Stimulated activated naive CD4-positive, alpha-beta T cell treated with Interleukin-2 at 50 U/mL for 16 hours (primary cell): Measurements from ENCODE around the gene LRRC73.
"Not testable (repeated sequence)": the region's sequence is repeated elsewhere in the genome, so short reads cannot be mapped to it uniquely, and the experiment has no call there.

Experiments used
- DNase-seq: peaks from one replicate; lab custom pipeline; 2025; lab: John Stamatoyannopoulos, UW

The LRRC73 gene, protein sequence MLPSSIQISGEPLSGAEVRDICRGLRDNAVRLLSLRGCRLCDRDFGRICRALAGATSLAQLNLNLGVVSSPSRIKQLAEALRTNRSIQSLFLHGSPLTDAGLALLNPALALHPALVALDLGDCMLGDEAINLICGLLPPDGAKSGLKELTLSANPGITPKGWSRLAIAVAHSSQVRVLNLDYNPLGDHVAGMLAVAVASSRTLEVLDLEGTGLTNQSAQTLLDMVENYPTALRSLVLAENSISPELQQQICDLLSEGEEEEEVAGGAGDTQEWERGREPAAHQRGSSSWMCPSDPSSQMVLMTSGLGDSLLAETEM

DNA sequence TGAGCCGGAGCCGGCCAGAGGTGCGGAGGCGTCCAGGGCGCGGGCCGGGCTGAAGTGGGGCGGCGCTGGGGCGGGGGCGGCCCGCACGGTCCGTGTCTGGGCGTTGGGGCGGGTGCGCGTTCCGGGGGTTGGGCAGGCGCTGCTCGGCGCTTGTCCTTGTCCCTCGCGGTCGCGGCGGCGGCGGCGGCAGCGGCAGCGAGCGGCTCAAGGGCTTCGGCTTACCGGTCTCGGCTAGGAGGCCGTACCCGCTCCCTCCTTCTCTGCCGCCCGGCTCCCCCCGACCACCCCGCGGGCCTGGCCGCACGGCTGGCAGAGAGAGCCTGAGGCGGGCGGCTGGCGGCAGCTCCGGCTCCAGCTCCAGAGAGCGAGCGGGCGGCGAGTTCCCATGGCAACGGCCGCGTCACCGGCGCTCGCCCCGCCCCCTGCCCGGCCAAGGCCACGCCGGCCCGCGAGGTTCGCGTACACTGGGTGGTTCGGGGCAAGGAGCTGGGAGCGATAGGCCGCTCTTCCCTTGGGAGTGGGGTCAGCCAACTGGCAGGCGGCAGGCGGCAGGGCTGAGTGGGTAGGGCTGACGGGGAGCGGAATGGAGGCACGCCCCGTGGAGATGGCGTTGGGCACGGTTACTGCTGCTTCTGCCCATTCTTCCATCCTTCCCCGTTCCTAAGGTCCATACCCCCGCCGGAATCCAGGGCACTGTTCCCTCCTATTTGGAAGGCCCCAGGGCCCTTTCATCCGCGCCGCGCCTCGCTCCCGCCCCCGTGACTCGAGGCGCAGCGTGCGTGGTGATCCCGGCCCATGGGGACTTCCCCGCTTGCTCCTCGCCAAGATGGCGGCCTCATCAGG is at the start of gene LRRC73:
Gene LRRC73, minus strand, starts transcription at position 363 of the 843 bp plus-strand sequence. CDS start 561 bp downstream, outside the sequence.
- DNase-seq = peak; percentile 73

DNA sequence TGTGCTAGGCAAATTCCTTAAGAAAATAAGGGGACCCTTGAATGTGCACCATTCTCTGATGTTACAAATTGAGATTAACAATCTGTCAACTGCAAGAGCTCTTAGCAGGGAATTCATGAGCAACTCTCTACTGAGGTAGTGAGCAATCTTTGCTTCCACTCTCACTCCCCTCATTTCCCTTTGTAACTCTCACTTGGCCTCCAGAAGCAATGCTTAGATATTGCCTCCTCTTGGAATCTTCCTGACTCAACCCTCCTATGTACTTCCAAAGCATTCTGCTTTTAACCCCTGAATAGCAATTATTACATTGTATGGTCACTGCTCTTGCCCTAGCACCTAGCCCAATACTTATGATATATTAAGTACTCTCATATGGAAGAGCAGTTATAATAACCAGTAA is 49.2 kb upstream of the LRRC73 start:
- no peak for DNase-seq

DNA sequence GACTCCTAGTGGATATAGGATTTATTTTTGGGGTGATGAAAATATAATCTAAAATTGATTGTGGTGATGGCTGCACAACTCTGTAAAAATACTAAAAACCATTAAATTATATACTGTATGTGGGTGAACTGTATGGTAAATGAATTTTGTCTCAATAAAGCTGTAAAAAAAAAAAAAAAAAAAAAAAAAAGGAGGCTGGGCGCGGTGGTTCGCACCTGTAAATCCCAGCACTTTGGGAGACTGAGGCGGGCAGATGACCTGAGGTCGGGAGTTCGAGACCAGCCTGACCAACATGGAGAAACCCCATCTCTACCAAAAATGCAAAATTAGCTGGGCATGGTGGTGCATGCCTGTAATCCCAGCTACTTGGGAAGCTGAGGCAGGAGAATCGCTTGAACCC is 47.5 kb upstream of the LRRC73 start:
- not testable (repeated sequence) for DNase-seq

DNA sequence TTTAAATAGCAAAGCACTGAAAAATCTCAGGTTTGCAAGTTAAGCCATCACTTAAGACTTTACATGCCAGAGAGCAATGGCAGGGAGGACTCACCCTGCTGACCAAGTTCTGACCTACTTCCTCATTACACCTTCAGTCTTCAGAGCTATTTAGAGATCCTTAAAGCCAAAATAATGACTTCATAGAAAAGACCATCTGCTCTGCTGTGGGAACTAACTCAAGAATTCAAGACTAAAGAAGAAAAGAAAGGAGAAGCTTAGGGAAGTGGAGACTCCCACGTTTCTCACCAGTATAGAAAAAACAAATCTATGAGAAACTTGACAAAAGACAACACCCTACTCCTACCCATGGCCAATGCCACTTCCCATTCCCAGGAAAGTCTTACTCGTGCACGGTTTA is 37.1 kb upstream of the LRRC73 start:
- DNase-seq = no peak

DNA sequence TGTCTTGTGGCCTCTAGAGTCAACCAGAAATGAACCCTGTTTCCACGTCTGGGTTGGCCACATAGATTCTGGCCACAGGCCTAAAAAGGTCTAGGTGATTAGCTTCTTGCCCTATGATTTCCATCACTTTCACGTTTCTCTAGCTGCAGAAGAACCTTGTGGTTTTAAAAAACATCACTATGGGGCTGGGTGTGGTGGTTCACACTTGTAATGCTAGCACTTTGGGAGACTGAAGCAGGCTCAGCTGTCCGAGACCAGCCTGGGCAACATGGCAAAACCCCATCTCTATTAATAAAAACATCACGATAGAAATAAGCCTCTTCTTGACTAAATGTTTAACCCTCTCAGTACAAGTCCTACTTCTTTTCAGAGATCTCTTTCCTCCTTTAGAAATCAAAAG is 34.3 kb upstream of the LRRC73 start:
- no peak for DNase-seq

DNA sequence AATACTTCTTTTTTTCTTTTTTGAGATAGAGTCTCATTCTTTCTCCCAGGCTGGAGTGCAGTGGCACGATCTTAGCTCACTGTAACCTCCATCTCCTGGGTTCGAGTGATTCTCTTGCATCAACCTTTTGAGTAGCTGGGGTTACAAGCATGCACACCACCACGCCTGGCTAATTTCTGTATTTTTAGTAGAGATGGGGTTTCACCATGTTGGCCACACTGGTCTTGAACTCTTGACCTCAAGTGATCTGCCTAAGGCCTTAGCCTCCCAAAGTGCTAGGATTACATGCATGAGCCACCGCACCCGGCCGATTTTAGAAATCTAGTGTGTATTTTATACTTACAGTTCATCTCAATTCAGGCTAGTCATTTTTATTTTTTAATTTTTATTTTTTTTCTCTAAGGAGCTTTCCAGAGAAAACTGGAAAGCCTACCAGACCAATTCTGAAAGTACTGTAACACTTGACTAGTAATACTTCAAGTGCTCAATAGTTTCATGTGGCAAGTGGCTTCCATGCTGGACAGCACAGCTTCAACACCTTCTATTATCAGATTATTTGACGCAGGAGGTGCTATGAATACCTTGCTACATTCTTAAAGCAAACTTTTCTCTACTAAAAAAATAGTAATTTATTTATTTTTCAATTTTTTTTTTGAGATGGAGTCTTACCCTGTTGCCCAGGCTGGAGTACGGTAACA is 31.8 kb upstream of the LRRC73 start:
- DNase-seq = no peak

DNA sequence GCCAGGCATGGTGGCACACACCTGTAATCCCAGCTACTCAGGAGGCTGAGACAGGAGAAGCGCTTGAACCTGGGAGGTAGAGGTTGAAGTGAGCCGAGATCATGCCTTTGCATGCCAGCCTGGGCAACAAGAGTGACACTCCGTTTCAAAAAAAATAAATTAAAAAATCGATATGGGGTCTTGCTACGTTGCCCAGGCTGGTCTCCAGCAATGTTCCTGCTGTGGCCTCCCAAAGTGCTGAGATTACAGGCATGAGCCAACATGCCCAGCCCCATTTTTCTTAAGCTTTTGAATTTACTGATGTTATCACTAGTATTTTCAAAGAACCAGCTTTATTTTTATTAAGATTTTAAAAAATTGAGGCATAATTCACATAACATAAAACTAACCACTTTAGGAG is 30.4 kb upstream of the LRRC73 start:
- no peak for DNase-seq

DNA sequence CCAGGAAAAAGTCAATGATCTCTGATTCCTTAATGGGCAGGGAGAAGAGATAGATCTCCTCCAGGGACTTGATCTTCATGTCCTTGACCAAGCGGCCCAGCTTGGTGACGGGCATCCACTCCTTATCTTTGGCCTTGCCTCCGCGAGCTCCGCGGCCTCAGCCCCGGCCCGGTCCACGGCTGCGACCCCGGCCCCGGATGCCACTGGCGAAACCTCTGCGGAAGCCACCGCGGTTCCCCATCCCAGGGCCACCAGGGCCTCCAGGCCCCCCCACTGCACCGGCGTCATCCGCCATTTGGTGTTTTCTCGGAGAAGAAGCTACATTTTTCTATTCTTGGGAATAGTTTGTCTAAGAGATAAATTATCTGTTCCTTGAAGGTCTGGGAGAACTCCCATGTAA is 29.3 kb upstream of the LRRC73 start:
- not testable (repeated sequence) for DNase-seq

DNA sequence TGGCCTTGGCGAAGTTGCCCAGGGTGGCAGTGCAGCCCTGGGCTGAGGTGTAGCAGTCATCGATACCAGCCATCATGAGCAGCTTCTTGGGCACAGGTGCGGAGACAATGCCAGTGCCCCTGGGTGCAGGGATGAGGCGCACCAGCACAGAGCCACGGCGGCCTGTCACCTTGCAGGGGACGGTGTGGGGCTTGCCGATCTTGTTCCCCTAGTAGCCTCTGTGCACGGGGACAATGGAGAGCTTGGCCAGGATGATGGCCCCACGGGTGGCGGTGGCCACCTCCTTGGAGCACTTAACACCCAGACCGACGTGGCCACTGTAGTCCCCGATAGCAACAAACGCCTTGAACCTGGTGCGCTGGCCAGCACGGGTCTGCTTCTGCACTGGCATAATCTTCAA is 28.8 kb upstream of the LRRC73 start:
- DNase-seq = not testable (repeated sequence)

DNA sequence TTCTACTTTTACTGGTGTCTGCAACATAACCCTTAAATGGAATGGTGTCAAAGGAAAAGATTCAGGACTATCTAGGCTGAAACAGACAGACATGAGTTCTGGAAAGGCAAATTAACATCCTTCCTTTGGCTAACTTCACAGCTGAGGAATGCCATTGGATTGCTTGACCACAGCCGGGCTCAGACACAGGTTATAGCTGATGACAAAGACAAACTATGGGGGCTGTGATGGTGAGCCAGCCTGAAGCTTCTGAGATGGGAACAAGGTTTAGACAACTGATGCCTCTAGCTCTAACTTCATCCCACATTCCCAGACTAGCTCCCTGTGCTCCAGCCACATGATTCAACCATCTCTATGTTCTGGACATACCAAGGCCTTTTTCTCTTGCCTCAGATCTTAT is 22.1 kb upstream of the LRRC73 start:
- no peak for DNase-seq

DNA sequence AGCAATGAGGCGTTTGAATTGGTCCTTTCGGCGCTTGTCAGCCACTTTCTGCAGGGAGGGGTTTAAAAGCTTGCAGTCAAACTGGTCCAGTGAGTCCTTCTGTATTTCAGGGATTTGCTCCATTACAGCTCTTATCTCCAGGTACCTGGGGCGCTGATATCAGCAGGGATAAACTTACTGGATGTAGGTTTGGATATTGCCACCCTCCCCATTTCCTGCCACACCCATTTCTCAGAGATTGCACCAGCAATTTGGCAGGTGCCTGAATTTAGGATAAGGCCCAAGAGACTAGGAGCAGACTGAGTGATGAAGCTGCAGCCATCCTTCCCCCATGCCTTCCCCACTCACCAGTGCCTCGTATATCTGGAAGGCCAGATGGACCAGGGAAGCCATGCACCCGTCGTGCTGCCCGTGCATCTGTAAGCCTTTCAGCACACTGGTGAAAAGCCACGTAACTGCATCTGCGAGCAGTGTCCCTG is 14.4 kb upstream of the LRRC73 start:
- no peak for DNase-seq

DNA sequence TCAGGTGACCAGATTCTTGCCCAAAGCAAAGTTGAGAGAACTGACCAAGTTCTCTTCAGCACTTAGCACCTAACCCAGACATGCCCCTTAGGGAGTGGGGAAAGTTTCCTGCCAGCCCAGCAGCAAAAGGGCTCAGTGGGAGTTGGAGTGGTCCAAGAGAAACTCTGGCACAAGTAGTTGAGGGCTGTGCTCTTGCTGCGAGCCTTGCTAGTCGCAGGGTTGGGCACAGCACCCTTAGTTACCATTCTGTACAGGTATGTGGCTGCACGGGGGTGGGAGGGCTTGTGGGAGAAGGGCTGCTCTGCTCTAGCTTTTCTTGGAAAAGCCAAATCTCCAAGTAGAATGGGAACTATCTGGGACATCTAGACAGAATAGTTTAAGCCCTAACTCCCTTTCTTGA is 13.1 kb upstream of the LRRC73 start:
- DNase-seq = no peak

DNA sequence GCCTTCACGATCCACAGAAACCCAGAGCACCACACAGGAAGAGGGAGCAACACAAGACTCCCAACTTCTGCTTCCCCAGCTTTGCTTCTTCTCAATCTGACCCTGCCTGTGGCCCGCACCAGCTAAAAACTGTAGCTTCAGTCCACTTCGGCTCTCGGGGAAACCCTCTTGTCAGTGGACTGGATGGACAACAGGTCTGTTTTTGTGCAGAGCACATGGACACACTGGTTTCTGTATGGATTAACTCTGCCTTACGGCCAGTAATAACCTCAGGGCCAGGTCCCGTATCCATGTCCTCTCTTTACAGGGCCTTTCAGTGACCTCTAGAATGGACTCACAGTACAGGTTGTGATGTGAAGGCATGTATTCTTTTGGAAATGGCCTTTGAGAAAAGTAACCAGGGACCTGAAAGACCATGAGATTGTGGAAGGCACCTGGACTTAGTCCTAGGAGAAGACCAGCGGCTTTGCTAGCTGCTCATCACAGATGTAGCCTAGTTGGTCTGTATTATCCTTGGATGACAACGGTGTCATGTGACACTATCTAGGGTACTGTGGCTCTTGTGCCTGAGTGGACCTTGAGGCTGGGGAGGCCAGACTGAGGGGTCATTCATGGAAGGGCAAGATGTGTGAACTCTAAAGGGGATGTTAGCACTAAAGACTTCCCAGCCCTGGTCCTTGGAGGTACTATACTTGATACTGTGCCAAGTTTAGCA is 12.6 kb upstream of the LRRC73 start:
- DNase-seq = no peak

DNA sequence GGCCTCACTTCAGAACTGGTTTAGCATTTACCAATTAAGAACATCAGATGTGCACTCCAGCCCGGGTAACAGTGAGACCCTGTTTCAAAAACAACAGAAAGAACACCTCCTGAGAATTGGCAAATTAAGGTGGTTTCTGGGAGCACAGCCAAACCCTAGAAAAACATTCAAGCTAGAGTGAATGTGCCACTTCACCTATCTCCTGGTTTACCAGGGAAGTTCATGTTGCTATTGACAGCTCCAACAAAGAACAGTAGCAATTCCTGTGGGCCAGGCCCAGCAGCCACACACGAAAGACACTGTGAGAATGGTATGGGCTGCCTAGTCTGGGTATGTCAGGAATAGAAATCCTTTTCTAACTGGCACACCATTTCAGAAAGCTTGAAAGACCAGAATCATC is 11.7 kb upstream of the LRRC73 start:
- no peak for DNase-seq

DNA sequence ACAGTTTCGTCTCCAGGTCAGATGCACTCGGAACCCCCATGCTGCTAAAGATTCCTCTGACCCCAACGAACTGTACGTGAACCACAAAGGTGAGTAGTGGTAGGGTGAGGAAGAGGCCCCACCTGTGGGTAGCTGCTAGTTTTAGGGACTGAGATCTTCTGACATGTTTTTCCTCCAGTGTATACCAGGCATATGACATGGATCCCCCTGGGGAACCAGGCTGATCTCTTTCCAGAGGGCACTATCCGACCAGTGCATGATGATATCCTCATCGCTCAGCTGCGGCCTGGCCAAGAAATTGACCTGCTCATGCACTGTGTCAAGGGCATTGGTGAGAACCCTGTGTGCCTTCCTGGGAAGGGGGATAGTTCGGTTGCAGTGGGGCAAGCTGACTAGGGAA is 10.0 kb upstream of the LRRC73 start:
- no peak for DNase-seq

DNA sequence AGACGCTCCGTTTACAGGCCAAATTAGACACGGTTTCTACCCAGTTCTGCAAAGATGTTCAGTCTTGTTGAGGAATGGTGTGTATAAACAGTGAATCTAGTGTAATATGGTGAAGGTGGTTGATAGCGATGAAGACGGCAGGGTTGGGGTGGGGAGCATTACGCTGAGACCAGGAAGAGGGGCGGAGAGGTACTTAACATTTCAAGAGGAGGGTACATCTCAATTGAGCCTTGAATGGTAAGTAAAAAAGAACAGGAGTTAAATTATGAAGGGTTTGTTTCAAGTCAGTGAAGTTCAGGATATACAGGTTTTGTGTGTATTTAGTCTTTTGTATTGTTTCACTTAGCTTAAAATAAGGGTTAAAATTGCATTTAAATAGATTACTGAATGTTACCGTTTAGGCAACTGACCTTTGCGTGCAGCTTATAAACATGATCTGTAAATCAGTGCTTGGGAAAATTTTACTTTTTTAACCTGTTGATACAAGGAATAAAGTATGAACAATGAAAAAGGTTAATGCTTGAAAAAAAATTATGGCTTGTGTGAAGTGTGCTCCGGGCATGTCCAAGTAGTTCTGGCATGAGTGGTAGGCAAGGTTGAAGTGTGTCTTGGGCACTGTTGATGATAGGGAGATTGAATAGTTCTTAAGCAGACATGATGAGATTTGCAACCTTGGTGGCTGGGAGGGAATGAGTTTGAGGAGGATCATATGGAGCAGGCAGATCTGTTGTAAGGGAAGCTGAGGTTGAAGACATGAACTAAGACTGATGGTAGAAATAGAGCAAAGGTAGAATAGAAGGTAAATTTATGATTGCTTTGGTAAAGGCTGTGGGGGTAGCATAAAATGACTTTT is 7.6 kb upstream of the LRRC73 start:
- DNase-seq = no peak

DNA sequence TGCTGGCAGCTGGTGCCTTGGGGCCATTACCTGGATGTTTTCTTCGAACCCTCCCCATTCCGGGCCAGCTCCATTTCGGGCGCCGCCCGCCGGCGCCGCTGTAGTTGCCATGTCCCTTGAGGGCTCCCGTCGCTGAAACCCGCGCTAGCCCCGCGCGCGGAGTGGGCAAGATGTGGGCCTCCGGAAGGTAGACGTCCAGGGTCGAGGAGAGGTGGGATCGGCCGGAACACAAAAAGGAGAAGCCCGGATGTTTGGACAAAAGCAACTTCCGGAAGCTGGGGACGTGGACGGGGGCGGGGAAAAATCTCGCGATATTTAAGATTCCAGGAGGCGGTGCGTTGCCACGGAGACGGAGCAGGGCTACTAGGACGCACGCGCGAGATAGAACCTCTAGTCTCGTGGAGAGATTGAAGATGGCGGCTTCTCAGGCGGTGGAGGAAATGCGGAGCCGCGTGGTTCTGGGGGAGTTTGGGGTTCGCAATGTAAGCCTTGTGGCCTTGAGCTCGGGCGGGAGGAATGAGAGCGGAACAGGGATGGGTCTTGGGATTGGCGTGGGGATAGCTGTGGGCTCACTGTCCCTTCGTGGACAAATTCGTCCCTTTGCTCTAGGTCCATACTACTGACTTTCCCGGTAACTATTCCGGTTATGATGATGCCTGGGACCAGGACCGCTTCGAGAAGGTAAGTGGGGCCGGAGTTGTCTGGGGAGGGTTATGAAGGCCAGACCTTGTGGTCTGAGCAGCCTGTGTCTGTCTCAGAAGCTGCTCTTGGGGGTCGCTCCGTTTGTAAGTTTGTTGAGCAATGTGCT is 6.8 kb upstream of the LRRC73 start, which contains the start of the genes POLR1C and YIPF3:
Gene POLR1C, plus strand, starts transcription at position 393 of the 808 bp plus-strand sequence. Its CDS starts 21 bp downstream, at position 414.
Gene YIPF3, minus strand, starts transcription at position 230 of the 808 bp plus-strand sequence. Its CDS starts 119 bp downstream, at position 111.
- DNase-seq = peak; percentile 96

DNA sequence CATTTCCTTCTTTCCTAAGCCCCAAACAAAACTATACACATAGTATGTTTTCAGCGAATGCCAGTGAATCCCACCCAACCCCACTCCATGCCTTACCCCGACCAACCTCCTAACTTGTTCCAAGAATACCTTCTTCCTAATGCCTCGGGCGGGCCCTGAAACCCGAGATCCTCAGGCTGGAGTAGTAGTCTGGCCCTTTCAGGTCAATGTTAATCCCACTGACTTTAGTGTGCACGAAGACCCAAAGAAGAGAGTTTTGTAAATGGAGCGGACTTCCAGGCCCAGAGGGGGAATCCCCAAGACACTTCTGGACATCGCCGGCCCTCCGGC is 6.2 kb upstream of the LRRC73 start:
- DNase-seq = no peak

DNA sequence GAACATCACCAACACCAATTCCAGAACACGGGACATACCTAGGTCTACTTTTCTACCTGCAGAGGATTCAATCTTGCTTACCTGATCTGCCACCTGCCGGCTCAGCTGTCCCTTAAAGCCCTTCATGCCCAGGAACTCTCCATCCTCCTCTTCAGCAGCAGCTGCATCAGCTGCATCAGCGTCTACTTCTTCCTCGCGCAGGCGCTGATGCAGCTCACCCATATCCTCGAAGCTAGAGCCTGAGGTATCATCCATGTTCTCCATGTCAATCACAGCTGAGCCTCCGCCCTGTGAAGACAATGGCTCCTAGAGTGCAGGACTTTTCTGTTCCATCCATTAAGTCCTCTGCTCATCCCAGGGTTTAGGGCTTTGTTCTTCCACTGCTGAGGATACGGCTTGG is 5.7 kb upstream of the LRRC73 start:
- no peak for DNase-seq

DNA sequence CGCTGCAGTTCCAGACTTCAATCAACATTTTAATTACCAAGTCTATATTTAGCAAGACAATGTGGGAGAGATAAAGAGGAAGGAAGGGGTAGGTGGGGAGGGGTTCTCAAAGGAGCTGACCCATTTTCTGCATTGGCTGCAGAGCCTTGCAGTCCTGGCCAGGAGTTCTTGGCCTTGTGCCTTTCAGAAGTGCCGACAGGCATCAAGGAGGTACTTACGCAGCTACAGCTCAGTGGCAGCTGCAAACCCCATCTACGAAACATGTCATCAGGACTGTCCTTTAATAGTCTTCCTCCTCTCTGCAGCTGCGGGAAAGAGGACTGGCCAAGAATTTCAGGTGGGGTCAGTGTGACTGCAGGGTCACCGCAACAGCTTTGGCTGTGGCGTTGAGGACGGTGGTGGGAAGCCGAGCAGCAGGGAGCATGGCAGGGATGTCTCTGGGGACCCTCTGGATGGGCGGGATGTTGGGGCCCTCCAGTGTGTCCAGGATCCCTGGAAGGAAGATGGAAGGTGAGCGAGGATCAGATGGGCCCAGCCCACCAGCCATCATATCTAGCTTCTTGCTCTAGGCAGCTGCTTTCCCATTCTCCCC is 1.8 kb upstream of the LRRC73 start:
- no peak for DNase-seq
